OCI-LY1 (cell line): ENCODE measurements around the gene IMPA2.

Experiments used
- EZH2 ChIP-seq: fragments of 200-600 bp; sonication (generic), shearing (Covaris generic); IDR thresholded peaks from 2 replicates; pipeline ENCODE4 v1.8.0; 2017; ENCODE audit warnings: borderline replicate concordance, mixed run types, mild to moderate bottlenecking, antibody characterized with exemption, low read length, moderate library complexity, mixed read lengths
- TF ChIP-seq, protein P1 (sequence below): fragments of 200-600 bp; sonication (generic), shearing (Covaris generic); IDR thresholded peaks from 2 replicates; pipeline ENCODE4 v1.5.1; 2017; ENCODE audit warnings: mild to moderate bottlenecking, antibody characterized with exemption, low read length, moderate library complexity, mixed read lengths

DNA sequence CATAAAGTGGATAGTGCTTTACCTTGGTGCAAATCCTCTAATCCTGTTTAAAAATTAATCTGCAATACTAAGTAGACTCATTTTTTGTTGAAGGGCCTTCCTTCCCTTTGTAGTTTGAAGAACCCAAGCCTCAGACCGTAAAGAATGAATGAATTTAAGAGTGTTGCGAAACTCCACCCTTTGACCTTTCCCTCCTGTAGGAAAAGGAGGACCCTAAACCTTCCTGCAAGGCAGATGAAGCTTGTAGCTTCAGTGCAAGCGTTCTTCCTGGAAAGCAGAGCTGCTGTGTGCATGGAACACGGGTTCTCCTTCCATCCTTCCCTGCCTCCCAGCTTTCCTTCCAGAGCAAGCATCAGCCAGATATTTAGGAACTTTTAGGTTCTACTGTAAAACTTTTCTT lies 1.7 kb downstream of the IMPA2 start:
- TF ChIP-seq, protein P1, sequence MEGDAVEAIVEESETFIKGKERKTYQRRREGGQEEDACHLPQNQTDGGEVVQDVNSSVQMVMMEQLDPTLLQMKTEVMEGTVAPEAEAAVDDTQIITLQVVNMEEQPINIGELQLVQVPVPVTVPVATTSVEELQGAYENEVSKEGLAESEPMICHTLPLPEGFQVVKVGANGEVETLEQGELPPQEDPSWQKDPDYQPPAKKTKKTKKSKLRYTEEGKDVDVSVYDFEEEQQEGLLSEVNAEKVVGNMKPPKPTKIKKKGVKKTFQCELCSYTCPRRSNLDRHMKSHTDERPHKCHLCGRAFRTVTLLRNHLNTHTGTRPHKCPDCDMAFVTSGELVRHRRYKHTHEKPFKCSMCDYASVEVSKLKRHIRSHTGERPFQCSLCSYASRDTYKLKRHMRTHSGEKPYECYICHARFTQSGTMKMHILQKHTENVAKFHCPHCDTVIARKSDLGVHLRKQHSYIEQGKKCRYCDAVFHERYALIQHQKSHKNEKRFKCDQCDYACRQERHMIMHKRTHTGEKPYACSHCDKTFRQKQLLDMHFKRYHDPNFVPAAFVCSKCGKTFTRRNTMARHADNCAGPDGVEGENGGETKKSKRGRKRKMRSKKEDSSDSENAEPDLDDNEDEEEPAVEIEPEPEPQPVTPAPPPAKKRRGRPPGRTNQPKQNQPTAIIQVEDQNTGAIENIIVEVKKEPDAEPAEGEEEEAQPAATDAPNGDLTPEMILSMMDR, result no peak
- TF ChIP-seq EZH2, result no peak
